22Rv1 (cell line): ENCODE data around the gene DCTN2.

Experiments
- ZFX ChIP-seq: fragments of 450-650 bp; IDR thresholded peaks from 2 replicates; pipeline ENCODE4 v1.6.1; 2017; ENCODE audit warnings: antibody characterized with exemption, borderline replicate concordance
- TF ChIP-seq, protein P1 (sequence below): fragments of 450-650 bp; IDR thresholded peaks from 2 replicates; pipeline ENCODE4 v1.5.1; 2017; ENCODE audit warnings: mild to moderate bottlenecking

DNA sequence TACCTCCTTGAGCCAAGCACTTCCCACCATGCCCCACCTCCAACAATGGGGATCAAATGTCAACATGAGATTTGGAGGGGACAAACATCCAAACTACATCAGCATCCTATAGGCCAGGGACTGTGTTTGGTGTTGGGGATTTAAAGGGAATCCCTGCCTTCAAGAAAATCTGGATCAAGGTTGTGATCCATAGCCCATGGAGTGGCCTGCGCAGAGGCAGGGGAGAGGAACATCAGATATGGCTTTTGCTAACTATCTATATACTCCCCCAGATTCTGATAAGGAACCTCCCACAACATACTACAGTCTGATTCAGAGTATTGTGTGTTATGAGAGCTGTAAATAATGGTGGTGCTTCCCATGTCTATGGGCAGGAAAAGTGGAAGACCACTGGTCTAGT, 7.9 kb upstream of the DCTN2 start:
- TF ChIP-seq, protein P1, sequence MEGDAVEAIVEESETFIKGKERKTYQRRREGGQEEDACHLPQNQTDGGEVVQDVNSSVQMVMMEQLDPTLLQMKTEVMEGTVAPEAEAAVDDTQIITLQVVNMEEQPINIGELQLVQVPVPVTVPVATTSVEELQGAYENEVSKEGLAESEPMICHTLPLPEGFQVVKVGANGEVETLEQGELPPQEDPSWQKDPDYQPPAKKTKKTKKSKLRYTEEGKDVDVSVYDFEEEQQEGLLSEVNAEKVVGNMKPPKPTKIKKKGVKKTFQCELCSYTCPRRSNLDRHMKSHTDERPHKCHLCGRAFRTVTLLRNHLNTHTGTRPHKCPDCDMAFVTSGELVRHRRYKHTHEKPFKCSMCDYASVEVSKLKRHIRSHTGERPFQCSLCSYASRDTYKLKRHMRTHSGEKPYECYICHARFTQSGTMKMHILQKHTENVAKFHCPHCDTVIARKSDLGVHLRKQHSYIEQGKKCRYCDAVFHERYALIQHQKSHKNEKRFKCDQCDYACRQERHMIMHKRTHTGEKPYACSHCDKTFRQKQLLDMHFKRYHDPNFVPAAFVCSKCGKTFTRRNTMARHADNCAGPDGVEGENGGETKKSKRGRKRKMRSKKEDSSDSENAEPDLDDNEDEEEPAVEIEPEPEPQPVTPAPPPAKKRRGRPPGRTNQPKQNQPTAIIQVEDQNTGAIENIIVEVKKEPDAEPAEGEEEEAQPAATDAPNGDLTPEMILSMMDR: no peak
- no peak for TF ChIP-seq ZFX
